Loucy (cell line): ENCODE measurements around the gene ARRB1.

ENCODE experiments used
- EZH2phosphoT487 ChIP-seq: fragments of 200-600 bp; IDR thresholded peaks from 2 replicates; pipeline ENCODE4 v1.6.1; 2018; ENCODE audit warnings: antibody characterized with exemption, mild to moderate bottlenecking, moderate library complexity, borderline replicate concordance
- TF ChIP-seq, protein P1 (sequence below): fragments of 200-600 bp; sonication (generic); conservative IDR thresholded peaks from 2 replicates; pipeline ENCODE4 v1.5.1; 2014; ENCODE audit warnings: mild to moderate bottlenecking, antibody characterized with exemption, low read length

DNA sequence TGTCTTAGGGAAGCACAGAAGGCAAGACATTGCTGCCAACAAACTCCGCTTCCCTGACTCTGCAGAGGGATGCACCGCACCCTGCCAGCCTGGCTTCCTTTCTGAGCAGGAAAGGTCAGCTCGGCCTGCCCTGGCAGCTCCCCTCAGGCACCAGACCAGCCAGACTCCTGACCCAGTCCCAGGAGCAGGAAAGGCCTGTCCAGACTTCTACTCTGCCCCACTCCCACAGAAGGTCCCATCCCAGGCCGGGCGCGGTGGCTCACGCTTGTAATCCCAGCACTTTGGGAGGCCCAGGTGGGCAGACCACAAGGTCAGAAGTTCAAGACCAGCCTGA is 17.7 kb downstream of the ARRB1 start:
- TF ChIP-seq, protein P1, sequence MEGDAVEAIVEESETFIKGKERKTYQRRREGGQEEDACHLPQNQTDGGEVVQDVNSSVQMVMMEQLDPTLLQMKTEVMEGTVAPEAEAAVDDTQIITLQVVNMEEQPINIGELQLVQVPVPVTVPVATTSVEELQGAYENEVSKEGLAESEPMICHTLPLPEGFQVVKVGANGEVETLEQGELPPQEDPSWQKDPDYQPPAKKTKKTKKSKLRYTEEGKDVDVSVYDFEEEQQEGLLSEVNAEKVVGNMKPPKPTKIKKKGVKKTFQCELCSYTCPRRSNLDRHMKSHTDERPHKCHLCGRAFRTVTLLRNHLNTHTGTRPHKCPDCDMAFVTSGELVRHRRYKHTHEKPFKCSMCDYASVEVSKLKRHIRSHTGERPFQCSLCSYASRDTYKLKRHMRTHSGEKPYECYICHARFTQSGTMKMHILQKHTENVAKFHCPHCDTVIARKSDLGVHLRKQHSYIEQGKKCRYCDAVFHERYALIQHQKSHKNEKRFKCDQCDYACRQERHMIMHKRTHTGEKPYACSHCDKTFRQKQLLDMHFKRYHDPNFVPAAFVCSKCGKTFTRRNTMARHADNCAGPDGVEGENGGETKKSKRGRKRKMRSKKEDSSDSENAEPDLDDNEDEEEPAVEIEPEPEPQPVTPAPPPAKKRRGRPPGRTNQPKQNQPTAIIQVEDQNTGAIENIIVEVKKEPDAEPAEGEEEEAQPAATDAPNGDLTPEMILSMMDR: no peak
- TF ChIP-seq EZH2phosphoT487: no peak
